ENCODE data around the gene AGPAT3. TPM values are rescaled to one million over a fixed set of nuclear protein-coding genes. Genes with fewer than 3 reads are reported as not detected.

AGPAT3 gene
- total and polyA plus RNA-seq, 8 donors, result 9.9 to 83.1 (median 36.7) TPM

- intact Hi-C loops (cut with DNase I; ENCODE audit: low total_unique reads), result no loop called here
- DNase-seq, result no peak
- no peak overlapping the region for H3K4me3 ChIP-seq
- H3K27ac ChIP-seq, result no peak overlapping the region
- H3K27me3 ChIP-seq, result no peaks in the 10 kb centered on the region
- TF ChIP-seq POLR2A (IDR thresholded peaks at IDR 0.05), result no peak
- TF ChIP-seq EP300 (IDR thresholded peaks at IDR 0.05), result no peak
- no peak for TF ChIP-seq POLR2AphosphoS5 (IDR thresholded peaks at IDR 0.05)
- TF ChIP-seq CTCF (IDR thresholded peaks at IDR 0.05), result no peak
- no peaks in the 10 kb centered on the region for H3K9me3 ChIP-seq
- peaks cover 24 to 31% (median 28%) of the 10 kb centered on the region in 4 donors for H3K4me1 ChIP-seq
- 90 to 95% (median 93%) methylated on average over 11 to 26 of the region's 26 CpGs for WGBS, 5 donors
- no peaks in the 10 kb centered on the region for H3K36me3 ChIP-seq
Observed at GRCh38 chr21:43858806-43859648, 6.0 kb upstream of the AGPAT3 start.

- WGBS, 5 donors, result 51 to 63% (median 55%) methylated on average over 8 of the region's 8 CpGs
- H3K4me3 ChIP-seq, result no peak overlapping the region
- no peak for DNase-seq
- TF ChIP-seq EP300 (IDR thresholded peaks at IDR 0.05), result no peak
- no peak for TF ChIP-seq CTCF (IDR thresholded peaks at IDR 0.05)
- TF ChIP-seq POLR2AphosphoS5 (IDR thresholded peaks at IDR 0.05), result no peak
- no peak for TF ChIP-seq POLR2A (IDR thresholded peaks at IDR 0.05)
- peaks cover 25 to 35% (median 31%) of the 10 kb centered on the region in 4 donors for H3K4me1 ChIP-seq
- H3K36me3 ChIP-seq, result no peaks in the 10 kb centered on the region
- intact Hi-C loops (cut with DNase I; ENCODE audit: low total_unique reads), result no loop called here
- H3K27ac ChIP-seq, result peak overlapping the region; percentile 59 to 85 (median 66)
- H3K9me3 ChIP-seq, result no peaks in the 10 kb centered on the region
- no peaks in the 10 kb centered on the region for H3K27me3 ChIP-seq
Observed at GRCh38 chr21:43859747-43860214, 5.2 kb upstream of the AGPAT3 start.

GRCh38 chr21:43861706-43862105, 3.3 kb upstream of the AGPAT3 start:
- DNase-seq, result peak in 1 of 2 donors; percentile 57
- no peak for TF ChIP-seq EP300 (IDR thresholded peaks at IDR 0.05)
- no peak for TF ChIP-seq POLR2A (IDR thresholded peaks at IDR 0.05)
- TF ChIP-seq POLR2AphosphoS5 (IDR thresholded peaks at IDR 0.05), result no peak
- no peak for TF ChIP-seq CTCF (IDR thresholded peaks at IDR 0.05)
- H3K9me3 ChIP-seq, result no peaks in the 10 kb centered on the region
- intact Hi-C loops (cut with DNase I; ENCODE audit: low total_unique reads), result no loop called here
- peak overlapping the region in 4 of 5 donors; percentile 59 to 85 (median 65) for H3K27ac ChIP-seq
- no peaks in the 10 kb centered on the region for H3K36me3 ChIP-seq
- 42 to 64% (median 54%) methylated on average over 8 of the region's 8 CpGs for WGBS, 5 donors
- H3K27me3 ChIP-seq, result no peaks in the 10 kb centered on the region
- H3K4me3 ChIP-seq, result no peak overlapping the region
- H3K4me1 ChIP-seq, result peaks cover 29 to 41% (median 36%) of the 10 kb centered on the region in 4 donors

- DNase-seq, result peak; percentile 79 to 87
- Histone ChIP-seq H3K9me3 (no peaks in the 10 kb centered on the region), H3K36me3 (peaks cover 0 to 5% (median 0%) of the 10 kb centered on the region in 4 donors), H3K27me3 (no peaks in the 10 kb centered on the region), H3K27ac (peak overlapping the region; percentile 83 to 97 (median 97)), H3K4me1 (peaks cover 44 to 68% (median 57%) of the 10 kb centered on the region in 4 donors), H3K4me3 (peak overlapping the region; percentile 81 to 94 (median 90))
- intact Hi-C loops (cut with DNase I; ENCODE audit: low total_unique reads), result no loop called here
- TF ChIP-seq POLR2AphosphoS5 (IDR thresholded peaks at IDR 0.05) (peak in 2 of 3 donors; percentile 69 to 86), EP300 (IDR thresholded peaks at IDR 0.05) (no peak), POLR2A (IDR thresholded peaks at IDR 0.05) (peak in 1 of 4 donors; percentile 8), CTCF (IDR thresholded peaks at IDR 0.05) (no peak)
- 0 to 1% (median 0%) methylated on average over 6 to 74 of the region's 81 CpGs for WGBS, 5 donors
Observed at GRCh38 chr21:43864313-43864961, 586 bp upstream of the AGPAT3 start.
